GM18519 (cell line): Measurements from ENCODE around the gene USP6NL.

Experiments used
- ATAC-seq: cut with Tn5 transposase; IDR thresholded peaks from one replicate; pipeline ENCODE4 v1.9.1; 2021; ENCODE audit warnings: mild to moderate bottlenecking, moderate library complexity; ENCODE audit not compliant: unreplicated experiment, low FRiP score

USP6NL gene

DNA sequence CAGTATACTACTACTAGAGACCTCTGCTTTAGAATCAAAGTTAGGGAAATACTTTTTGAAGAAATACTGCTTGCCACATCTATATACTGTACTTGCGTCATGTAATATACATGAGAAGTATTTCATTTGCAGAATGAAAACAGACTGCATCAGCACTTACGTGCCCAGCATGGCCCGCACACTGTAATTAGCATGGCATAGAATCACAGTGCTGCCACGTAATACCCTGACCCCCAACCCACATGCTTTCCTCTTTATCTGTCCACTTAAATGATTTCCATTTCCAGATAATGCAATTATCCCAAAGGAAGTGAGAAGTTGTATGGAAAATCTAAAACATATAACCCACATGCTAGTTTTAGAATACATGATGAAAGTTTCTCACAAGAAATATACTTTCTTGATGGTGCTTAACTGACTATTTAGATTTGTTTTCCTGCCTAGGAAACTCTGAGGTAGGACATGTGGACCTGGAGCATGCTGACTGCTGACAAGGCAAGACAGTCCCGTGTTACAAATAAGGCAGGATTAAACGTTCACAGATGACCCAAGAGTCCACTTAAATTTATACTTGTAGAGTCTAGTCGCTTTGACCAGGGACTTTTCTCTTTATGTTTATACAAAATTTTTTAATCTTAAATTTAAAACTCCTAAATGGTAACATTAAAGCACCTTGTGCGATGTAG lies 12.6 kb downstream of the USP6NL start:
- no peak for ATAC-seq

DNA sequence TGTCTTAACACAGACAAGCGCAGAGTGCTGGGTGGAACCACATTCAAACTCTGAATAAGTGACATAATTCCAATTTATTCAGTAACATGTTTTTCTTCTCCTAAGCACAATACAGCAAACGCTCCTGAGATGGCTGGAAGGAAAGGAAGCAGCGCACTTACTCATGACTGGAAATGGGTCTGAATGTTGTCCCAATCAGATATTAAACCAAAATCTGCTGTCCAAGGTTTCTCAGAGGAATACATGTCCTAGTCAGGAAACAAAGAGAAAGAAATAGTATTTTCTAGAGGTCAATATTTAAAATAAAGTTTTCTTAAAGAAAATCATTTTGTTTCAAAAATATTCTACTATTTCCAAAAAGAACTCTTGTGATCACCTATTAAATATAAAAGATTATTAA lies 14.0 kb downstream of the USP6NL start:
- no peak for ATAC-seq

DNA sequence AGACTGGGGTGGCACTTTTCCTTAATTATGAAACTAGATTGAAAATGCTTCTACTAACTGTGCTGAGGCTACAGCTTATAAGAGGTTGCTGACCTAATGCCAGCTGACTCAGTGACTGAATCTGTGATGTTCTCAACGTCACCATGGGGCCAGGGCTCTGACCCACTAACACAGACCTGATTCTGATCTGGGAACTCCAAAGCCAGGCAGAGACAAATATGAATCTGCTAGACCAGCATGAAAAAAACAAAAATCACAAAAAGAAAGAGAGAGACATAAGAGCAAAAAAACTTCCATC lies 16.1 kb downstream of the USP6NL start:
- ATAC-seq: no peak

GRCh38 chr10:11594589-11595394 lies 16.7 kb downstream of the USP6NL start:
- no peak for ATAC-seq

DNA sequence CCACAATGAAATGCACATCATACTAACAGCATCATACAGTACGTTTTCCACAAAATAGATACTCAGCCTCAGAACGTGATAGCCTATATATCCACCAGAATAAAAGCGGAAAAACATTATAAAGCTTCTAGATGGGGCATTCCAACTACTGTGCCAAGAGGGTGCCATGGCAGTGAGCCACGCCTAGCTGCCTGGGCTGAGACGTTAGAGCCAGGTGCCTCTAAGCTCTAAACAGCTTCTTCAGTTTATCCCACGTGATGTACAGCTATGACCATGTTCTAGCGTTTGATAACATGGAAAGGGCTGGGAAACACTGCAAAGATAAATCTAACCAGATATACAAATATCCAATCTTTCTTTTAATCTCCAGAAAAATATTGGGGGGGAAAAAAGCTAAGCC lies 17.8 kb downstream of the USP6NL start:
- ATAC-seq: no peak

DNA sequence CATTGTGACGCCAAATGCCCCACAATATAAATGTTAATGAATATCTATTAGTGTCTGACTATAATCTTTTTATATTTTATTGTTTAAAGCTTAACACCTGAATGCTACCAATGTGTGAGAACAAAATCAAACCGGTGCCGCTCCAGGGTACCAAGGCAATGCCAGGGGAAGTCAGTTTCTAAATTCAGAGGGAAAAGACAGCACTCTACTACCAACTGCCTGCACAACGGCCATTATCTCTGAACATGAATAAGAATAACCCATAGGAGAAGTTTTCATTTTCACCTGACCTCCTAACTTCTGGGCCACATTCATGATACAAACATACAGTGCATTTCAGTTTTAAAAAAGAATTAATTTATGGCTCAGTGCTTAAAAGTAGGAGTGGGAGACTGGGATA lies 21.7 kb downstream of the USP6NL start:
- ATAC-seq: no peak

DNA sequence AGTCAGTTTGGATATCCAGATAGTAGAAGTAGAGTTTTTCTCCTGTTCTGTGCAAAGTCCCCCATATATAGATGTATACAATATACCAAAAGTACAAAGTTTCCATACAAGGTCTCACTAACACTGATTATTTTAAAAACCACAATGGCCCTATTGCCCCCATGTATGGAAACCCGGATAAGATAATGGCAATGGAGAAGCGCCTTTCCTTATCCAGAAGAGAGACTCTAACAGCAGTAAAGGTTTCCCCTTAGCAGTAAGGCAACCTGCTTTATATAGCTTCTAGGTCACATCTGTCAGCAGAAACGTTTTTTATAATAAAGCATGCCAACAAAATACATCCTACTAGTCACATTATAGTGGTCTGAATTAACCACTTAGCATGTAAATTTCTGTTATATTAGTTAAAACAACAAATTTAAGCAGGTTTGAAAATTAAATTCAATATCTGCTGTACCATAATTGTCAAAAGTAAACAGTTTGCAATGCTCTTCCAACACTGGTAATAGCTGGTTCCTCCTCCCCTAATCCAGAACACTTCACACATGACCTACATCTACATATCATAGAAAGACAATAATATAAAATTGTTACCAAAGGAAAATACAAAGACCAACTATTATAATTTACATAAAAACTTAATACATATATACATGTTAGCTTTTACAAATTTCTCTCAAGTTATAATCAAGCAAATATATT lies 22.4 kb downstream of the USP6NL start:
- ATAC-seq: no peak

- ATAC-seq: no peak
Measured at GRCh38 chr10:11587722-11588259, 23.7 kb downstream of the USP6NL start.

DNA sequence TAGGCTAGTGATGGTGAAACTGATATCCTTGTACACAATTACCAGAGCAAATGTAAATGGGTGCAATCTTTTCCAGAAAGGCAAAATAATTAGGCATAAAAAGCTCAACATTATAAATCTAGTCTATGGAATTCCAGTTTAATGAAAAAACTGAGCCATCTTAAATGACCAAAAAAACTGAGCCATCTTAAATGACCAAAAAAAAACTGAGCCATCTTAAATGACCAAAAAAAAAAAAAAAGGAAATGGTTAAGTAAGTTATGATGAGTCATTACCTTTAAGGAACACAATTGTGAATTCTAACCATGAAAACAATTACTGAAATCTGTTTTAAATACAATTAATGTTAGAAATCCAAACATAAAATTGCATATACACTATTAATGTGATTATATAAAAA lies 25.3 kb downstream of the USP6NL start:
- no peak for ATAC-seq

- ATAC-seq: no peak
Measured at GRCh38 chr10:11581213-11581612, 30.2 kb downstream of the USP6NL start.

DNA sequence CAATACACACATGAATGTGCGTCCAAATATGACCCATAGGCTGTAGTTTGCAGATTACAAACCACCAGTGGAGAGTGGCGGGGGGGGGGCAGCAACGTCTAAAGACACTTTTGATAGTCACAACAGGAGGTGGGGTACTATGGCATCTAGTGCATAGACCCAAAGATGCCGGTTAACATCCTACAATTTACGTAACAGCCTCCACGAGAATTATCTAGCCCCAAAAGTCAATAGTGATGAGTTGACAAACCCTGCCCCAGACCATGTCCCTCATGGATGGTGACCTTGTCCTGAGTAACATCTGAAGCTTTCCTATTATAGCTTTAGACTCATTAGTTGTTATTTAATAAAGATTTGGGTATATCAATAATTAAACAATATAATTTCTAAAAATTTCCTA lies 31.6 kb downstream of the USP6NL start:
- ATAC-seq: no peak

DNA sequence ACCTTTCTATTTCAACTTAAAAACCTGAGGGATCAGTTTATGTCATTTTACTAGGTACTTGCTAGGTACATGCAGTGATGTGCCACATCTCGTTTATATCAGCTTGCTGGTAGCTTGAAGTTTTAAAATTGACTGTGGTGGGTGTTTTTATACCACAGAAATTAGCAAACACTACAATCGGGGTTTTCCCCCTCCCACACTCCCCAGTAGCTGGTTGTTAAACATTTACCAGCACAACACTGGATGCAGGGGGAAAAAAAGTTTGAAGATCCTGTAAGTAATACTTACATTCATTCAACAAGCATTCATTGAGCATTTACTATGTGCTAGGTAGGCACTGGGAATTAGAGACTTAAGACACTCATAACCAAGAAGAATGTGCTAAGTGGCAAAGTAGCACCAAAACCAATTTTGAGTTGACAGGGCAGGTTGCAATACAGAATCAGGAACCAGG lies 32.6 kb downstream of the USP6NL start:
- no peak for ATAC-seq

DNA sequence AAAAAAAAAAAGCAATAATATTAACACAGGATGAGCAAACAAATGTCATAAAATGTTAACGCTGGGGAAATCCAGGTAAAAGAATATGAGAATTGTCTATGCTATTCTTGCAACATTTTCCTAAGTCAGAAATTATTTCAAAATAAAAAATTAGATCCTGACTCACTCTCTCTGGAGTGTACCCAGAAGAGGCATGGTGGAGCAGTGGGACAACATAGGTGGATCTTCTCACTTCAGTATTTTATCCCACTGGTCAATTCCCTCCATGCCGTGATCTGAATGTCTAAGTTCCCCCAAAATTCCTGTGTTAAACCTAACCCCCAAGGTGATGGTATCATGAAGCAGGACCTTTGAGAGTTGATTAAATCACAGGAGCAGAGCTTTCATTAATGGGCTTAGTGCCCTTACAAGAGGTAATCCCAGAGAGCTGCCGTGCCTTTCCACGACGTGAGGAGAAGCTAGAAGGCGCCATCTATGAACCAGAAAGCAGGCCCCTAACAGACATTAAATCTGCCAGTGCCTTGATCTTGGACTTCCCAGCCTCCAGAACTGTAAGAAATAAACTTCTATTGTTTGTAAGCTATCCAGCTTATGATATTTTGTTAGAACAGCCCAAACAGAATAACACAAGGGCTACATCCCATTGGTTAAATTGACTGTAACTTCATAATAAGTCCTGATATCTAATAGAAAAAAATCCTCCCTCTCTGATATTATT lies 35.2 kb downstream of the USP6NL start:
- ATAC-seq: no peak

GRCh38 chr10:11573497-11573896 lies 38.0 kb downstream of the USP6NL start:
- ATAC-seq: peak; percentile 49

- no peak for ATAC-seq
Measured at GRCh38 chr10:11570751-11571150, 40.7 kb downstream of the USP6NL start.

DNA sequence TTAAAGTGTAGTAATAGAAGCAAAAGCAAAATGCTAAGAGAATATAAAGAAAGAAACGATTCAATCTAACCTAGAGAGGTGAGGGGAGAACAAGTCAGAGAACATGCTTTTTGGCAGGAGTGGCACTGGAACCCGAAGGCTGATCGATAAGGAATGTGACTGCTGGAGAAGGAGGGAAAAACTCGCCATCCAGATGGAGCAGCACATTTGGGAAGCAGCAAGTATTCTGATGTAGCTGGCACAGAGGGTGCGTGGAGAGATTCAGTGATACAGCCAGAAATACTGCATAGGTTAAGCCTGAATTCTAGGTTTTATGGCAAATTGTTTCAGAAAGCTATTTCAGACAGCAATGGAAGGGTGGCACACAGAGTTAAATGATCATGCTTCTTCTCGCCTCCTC lies 42.0 kb downstream of the USP6NL start:
- no peak for ATAC-seq

- no peak for ATAC-seq
Measured at GRCh38 chr10:11568578-11568977, 42.9 kb downstream of the USP6NL start.

DNA sequence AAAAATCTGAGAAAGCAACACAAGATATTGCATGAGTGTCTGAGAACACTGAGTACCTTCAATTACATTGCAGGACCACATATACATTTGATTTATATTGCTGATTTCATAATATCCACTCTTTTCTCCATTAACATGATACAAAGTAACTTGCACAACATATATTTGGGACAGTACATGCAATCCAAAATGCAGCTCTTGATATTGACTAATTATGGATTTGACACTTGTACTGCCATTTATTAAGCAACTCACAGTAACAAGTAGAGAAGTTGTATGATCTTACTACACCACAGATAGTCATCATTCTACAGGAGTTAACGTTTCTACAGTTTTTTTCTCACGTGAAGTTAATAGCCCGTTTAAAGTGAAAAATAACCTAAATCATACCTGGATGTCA lies 46.7 kb downstream of the USP6NL start:
- ATAC-seq: no peak

DNA sequence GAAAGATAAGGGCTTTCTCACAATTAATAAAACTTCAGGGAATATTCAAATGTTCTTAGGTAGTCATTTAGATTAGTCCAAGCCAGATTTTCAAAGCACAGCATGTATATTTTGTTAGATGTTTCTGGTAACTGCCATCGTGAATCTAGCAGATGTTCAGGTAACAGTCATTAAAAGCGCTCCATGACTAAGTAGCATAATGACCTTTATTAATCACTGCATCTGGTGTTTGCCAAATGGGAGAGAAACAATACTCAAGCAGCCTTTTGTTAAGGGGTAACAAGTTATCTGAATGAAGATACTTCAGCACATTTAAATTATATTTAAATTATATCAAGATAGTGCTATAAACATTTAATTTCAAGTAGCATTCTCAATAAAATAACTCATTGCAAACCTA lies 47.5 kb downstream of the USP6NL start:
- no peak for ATAC-seq

- no peak for ATAC-seq
Measured at GRCh38 chr10:11562888-11563287, 48.6 kb downstream of the USP6NL start.
